ENCODE measurements around the gene CT45A6.
"Not testable (repeated sequence)": the region's sequence is repeated elsewhere in the genome, so short reads cannot be mapped to it uniquely, and the experiment has no call there.

CT45A6 gene

GRCh38 chrX:135802687-135803086, at the start of gene CT45A6:
Gene CT45A6 (minus strand): TSS chrX:135802787. CDS start chrX:135798993, 3,794 bp downstream.
- not testable (repeated sequence) for DNase-seq

GRCh38 chrX:135837180-135837579, 34.6 kb upstream of the CT45A6 start, which contains the start of gene CT45A7:
Gene CT45A7 (minus strand): TSS chrX:135837280. CDS start chrX:135833533, 3,747 bp downstream.
- DNase-seq = not testable (repeated sequence)

- not testable (repeated sequence) for DNase-seq
Measured at GRCh38 chrX:135819912-135820311, 17.3 kb upstream of the CT45A6 start, which contains the start of gene CT45A2. Gene CT45A2 (minus strand): TSS chrX:135820012. CDS start chrX:135816265, 3,747 bp downstream.

GRCh38 chrX:135785403-135785802, 17.2 kb downstream of the CT45A6 start, which contains the start of gene CT45A5:
Gene CT45A5 (minus strand): TSS chrX:135785503. CDS start chrX:135781729, 3,774 bp downstream.
- not testable (repeated sequence) for DNase-seq

GRCh38 chrX:135768091-135768490, 34.5 kb downstream of the CT45A6 start, which contains the start of gene CT45A3:
Gene CT45A3 (minus strand): TSS chrX:135768191. CDS start chrX:135764444, 3,747 bp downstream.
- not testable (repeated sequence) for DNase-seq

- not testable (repeated sequence) for DNase-seq
Measured at GRCh38 chrX:135744739-135745138, 57.8 kb downstream of the CT45A6 start.
